Panc1 (cell line): ENCODE results near the gene SGPP2. TPM values are rescaled to one million over a fixed set of nuclear protein-coding genes. Genes with fewer than 3 reads are reported as not detected.

Experiments
- ATAC-seq: fragments of 200-7000 bp; cut with Tn5 transposase; 2 replicates; pipeline ENCODE4 v1.9.1; 2020; ENCODE audit warnings: mild to moderate bottlenecking, moderate library complexity
- BruUV-seq: library from RNA; stranded (reverse); fragments of 400-500 nt; replicated peaks from 2 replicates; lab custom pipeline; 2021; lab: Mats Ljungman, UMichigan
- CTCF ChIA-PET: fragments of 300-600 bp; sonication (Branson Sonifier 250); formaldehyde crosslinking; loops from one replicate; lab custom pipeline; 2022; ENCODE audit warnings: antibody characterized with exemption; lab: Charles Lee
- POLR2A ChIA-PET: fragments of 300-600 bp; sonication (Branson Sonifier 250); formaldehyde crosslinking; loops from one replicate; lab custom pipeline; 2022; ENCODE audit warnings: antibody characterized with exemption; lab: Charles Lee
- DNase-seq: peaks from one replicate; pipeline ENCODE4 v3.0.0-alpha.2; 2010; ENCODE audit warnings: low read depth, low spot score
- H3K27ac ChIP-seq: 2 replicates; pipeline ENCODE4 v1.5.1; 2011; ENCODE audit warnings: mild to moderate bottlenecking, low read length, inconsistent platforms
- H3K27me3 ChIP-seq: fragments of 200-500 bp; sonication (Bioruptor generic); 2 replicates; pipeline ENCODE4 v1.6.0; 2014; ENCODE audit warnings: low read length, inconsistent platforms; ENCODE audit not compliant: control insufficient read depth, insufficient read depth
- H3K36me3 ChIP-seq: fragments of 200-500 bp; sonication (Bioruptor generic); 2 replicates; pipeline ENCODE4 v1.5.1; 2014; ENCODE audit warnings: inconsistent platforms, mild to moderate bottlenecking, low read length, moderate library complexity; ENCODE audit not compliant: control insufficient read depth, insufficient read depth
- H3K4me1 ChIP-seq: 2 replicates; pipeline ENCODE4 v1.5.1; 2011; ENCODE audit warnings: inconsistent platforms, mild to moderate bottlenecking, low read length, moderate library complexity; ENCODE audit not compliant: control insufficient read depth, insufficient read depth
- H3K4me3 ChIP-seq, 2 experiments: 2 replicates each; pipeline ENCODE4 v1.5.1; 2011 to 2012; ENCODE audit warnings: low read depth in 2 of 2, low read length in 2 of 2, mild to moderate bottlenecking in 2 of 2, inconsistent platforms in 1 of 2, moderate library complexity in 1 of 2
- H3K9me3 ChIP-seq: fragments of 200-500 bp; sonication (Bioruptor generic); 2 replicates; pipeline ENCODE4 v1.5.1; 2014; ENCODE audit warnings: low read depth, mild to moderate bottlenecking, inconsistent platforms, low read length, moderate library complexity; ENCODE audit not compliant: control insufficient read depth, insufficient read depth
- POLR2AphosphoS5 ChIP-seq: IDR thresholded peaks from 2 replicates; pipeline ENCODE4 v1.6.1; 2012; ENCODE audit warnings: mild to moderate bottlenecking, low read depth, low read length, moderate library complexity
- REST ChIP-seq, 2 experiments: IDR thresholded peaks; 2 replicates each; pipeline ENCODE4 v1.6.1; 2011 to 2012; ENCODE audit warnings: low read depth in 2 of 2, control low read depth in 1 of 2, low read length in 1 of 2, mild to moderate bottlenecking in 1 of 2, moderate library complexity in 1 of 2; ENCODE audit not compliant: insufficient read depth in 1 of 2
- SIN3A ChIP-seq: IDR thresholded peaks from 2 replicates; pipeline ENCODE4 v1.6.1; 2012; ENCODE audit warnings: low read depth, mild to moderate bottlenecking, low read length, moderate library complexity, borderline replicate concordance; ENCODE audit not compliant: insufficient read depth
- TCF7L2 ChIP-seq: IDR thresholded peaks from 2 replicates; pipeline ENCODE4 v1.6.1; 2011; ENCODE audit warnings: mild to moderate bottlenecking, low read depth, low read length, inconsistent platforms
- in situ Hi-C: cut with HindIII; loops from 2 replicates; pipeline ENCODE4 v1.10.0; 2016; ENCODE audit warnings: low sequenced_read_pairs, low pct_unique_long_range_greater_than_20kb
- intact Hi-C: fragments of 100-400 bp; cut with micrococcal nuclease; formaldehyde crosslinking; loops from one replicate; pipeline ENCODE4 v1.10.0; 2022; ENCODE audit not compliant: unreplicated experiment
- total RNA-seq: library from RNA; stranded (reverse); gene quantifications from one replicate; pipeline ENCODE4 v1.2.1, GENCODE V29; 2021; ENCODE audit not compliant: unreplicated experiment
- TF ChIP-seq, protein P1 (sequence below): fragments of 450-650 bp; IDR thresholded peaks from 2 replicates; pipeline ENCODE4 v1.5.1; 2017; ENCODE audit warnings: mild to moderate bottlenecking

The SGPP2 gene
- total RNA-seq, 1 experiment from 2014 or later: 0.05 TPM

GRCh38 chr2:222492683-222493082 is 68.3 kb downstream of the SGPP2 start:
- no peak for ATAC-seq
- H3K27me3 ChIP-seq: no peaks in the 10 kb centered on the region
- no TSS peak for BruUV-seq
- H3K9me3 ChIP-seq: no peaks in the 10 kb centered on the region
- intact Hi-C loops: no loop called here
- CTCF ChIA-PET: no interaction called here
- H3K27ac ChIP-seq: no peak overlapping the region
- POLR2A ChIA-PET: no interaction called here
- TF ChIP-seq POLR2AphosphoS5 (no peak), TCF7L2 (no peak), REST (IDR thresholded peaks at IDR 0.05; ENCODE audit: insufficient read depth in 1 of 2, low read depth in 2 of 2, low read length in 1 of 2) (no peak), SIN3A (no peak)
- TF ChIP-seq, protein P1, sequence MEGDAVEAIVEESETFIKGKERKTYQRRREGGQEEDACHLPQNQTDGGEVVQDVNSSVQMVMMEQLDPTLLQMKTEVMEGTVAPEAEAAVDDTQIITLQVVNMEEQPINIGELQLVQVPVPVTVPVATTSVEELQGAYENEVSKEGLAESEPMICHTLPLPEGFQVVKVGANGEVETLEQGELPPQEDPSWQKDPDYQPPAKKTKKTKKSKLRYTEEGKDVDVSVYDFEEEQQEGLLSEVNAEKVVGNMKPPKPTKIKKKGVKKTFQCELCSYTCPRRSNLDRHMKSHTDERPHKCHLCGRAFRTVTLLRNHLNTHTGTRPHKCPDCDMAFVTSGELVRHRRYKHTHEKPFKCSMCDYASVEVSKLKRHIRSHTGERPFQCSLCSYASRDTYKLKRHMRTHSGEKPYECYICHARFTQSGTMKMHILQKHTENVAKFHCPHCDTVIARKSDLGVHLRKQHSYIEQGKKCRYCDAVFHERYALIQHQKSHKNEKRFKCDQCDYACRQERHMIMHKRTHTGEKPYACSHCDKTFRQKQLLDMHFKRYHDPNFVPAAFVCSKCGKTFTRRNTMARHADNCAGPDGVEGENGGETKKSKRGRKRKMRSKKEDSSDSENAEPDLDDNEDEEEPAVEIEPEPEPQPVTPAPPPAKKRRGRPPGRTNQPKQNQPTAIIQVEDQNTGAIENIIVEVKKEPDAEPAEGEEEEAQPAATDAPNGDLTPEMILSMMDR: no peak
- H3K4me3 ChIP-seq: no peak overlapping the region
- DNase-seq: no peak
- no peaks in the 10 kb centered on the region; the same call in 1 of the 2 replicates for H3K4me1 ChIP-seq
- in situ Hi-C loops: no loop called here
- no peaks in the 10 kb centered on the region for H3K36me3 ChIP-seq

DNA sequence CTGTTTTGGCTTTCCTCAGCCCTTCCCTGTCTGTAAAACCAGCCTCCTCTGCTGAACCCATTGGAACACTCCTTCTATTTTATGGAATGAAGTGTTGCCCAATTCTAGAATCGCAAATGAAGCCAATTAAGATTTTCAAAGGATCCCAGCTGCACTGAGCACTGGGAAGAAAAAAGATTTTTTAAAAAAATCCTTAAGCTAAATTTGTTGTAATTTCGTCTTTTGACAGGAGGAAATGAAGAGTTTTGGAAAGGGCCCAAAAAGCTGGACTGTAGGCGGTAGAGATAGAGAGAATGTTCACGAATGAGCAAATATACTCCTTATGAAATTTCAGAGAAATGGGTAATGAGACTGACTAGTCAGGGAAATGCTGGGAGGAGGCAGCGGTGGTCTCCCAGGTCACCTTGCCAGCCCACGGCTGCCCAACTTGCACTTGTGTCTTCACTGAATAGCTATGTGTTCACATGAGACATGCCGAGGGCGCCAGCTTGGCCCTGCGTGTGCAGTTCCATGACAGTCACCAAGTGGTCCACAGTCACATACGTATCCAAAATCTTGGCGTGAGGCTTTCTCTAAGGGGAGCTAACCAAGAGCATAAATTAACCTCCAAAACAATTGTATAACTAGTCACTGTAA is 69.9 kb downstream of the SGPP2 start:
- CTCF ChIA-PET: no interaction called here
- POLR2A ChIA-PET: no interaction called here
- no TSS peak for BruUV-seq
- Histone ChIP-seq H3K36me3 (no peaks in the 10 kb centered on the region), H3K27me3 (no peaks in the 10 kb centered on the region; the same call in none of the 2 replicates), H3K9me3 (no peaks in the 10 kb centered on the region), H3K4me3 (no peak overlapping the region), H3K4me1 (no peaks in the 10 kb centered on the region), H3K27ac (no peak overlapping the region)
- intact Hi-C loops: no loop called here
- TF ChIP-seq, protein P1: no peak
- TF ChIP-seq REST (IDR thresholded peaks at IDR 0.05; ENCODE audit: insufficient read depth in 1 of 2, low read depth in 2 of 2, low read length in 1 of 2) (no peak), POLR2AphosphoS5 (no peak), SIN3A (no peak), TCF7L2 (no peak)
- no peak for DNase-seq
- ATAC-seq: no peak
- in situ Hi-C loops: no loop called here
